A673 (cell line): ENCODE data around the gene EEFSEC.

Experiments
- CTCF ChIP-seq: fragments of 300-800, 200-600 bp; sonication (generic); conservative IDR thresholded peaks from 2 replicates; pipeline ENCODE4 v1.5.1; 2017; ENCODE audit warnings: low read depth, mild to moderate bottlenecking, antibody characterized with exemption, low read length, moderate library complexity, mixed read lengths
- EZH2 ChIP-seq: fragments of 200-600 bp; sonication (generic); IDR thresholded peaks from 2 replicates; pipeline ENCODE4 v1.6.1; 2017; ENCODE audit warnings: borderline replicate concordance, low read depth, mild to moderate bottlenecking, mixed read lengths, antibody characterized with exemption, low read length; ENCODE audit not compliant: poor library complexity, severe bottlenecking

GRCh38 chr3:128357538-128357937, 204.3 kb downstream of the EEFSEC start:
- TF ChIP-seq CTCF (no peak), EZH2 (no peak)
